NCI-H1048 (cell line): ENCODE measurements around the gene ZBTB7B.
"Not testable (repeated sequence)": the region's sequence is repeated elsewhere in the genome, so short reads cannot be mapped to it uniquely, and the experiment has no call there.

ENCODE experiments used
- DNase-seq: peaks from one replicate; lab custom pipeline; 2025; lab: John Stamatoyannopoulos, UW

Gene ZBTB7B

GRCh38 chr1:154969246-154969645, 33.4 kb upstream of the ZBTB7B start:
- DNase-seq, result no peak

GRCh38 chr1:154969860-154970452, 32.6 kb upstream of the ZBTB7B start:
- no peak for DNase-seq

- DNase-seq, result peak; percentile 63
These were observed 31.8 kb upstream of the ZBTB7B start, which contains the start of gene SHC1 for GRCh38 chr1:154970631-154971340. Gene SHC1, minus strand, starts transcription at chr1:154970747. Its CDS starts 221 bp downstream, at chr1:154970526.

GRCh38 chr1:154971341-154971998, 31.1 kb upstream of the ZBTB7B start:
- DNase-seq, result no peak

GRCh38 chr1:154972213-154972516, 30.4 kb upstream of the ZBTB7B start:
- no peak for DNase-seq

GRCh38 chr1:154972517-154973343, 29.9 kb upstream of the ZBTB7B start:
- DNase-seq, result no peak

- peak; percentile 95 for DNase-seq
These were observed 29.1 kb upstream of the ZBTB7B start for GRCh38 chr1:154973344-154974101.

- peak; percentile 100 for DNase-seq
These were observed 28.3 kb upstream of the ZBTB7B start, which contains the start of gene CKS1B for GRCh38 chr1:154974102-154974807. Gene CKS1B, plus strand, starts transcription at chr1:154974681. Its CDS starts 65 bp downstream, at chr1:154974746.

- peak; percentile 95 for DNase-seq
These were observed 27.7 kb upstream of the ZBTB7B start for GRCh38 chr1:154974808-154975408.

GRCh38 chr1:154975409-154976059, 27.1 kb upstream of the ZBTB7B start:
- no peak for DNase-seq

- DNase-seq, result not testable (repeated sequence)
These were observed 24.8 kb upstream of the ZBTB7B start for GRCh38 chr1:154977762-154978161.

GRCh38 chr1:154978360-154978759, 24.2 kb upstream of the ZBTB7B start:
- no peak for DNase-seq

- DNase-seq, result no peak
These were observed 20.3 kb upstream of the ZBTB7B start for GRCh38 chr1:154982341-154982740.

- DNase-seq, result peak; percentile 100
These were observed 19.5 kb upstream of the ZBTB7B start, which contains the start of gene FLAD1 for GRCh38 chr1:154982897-154983648. Gene FLAD1, plus strand, starts transcription at chr1:154983344. Its CDS starts 351 bp downstream, at chr1:154983695.

- DNase-seq, result no peak
These were observed 18.7 kb upstream of the ZBTB7B start for GRCh38 chr1:154983776-154984466.

GRCh38 chr1:154986736-154987135, 15.9 kb upstream of the ZBTB7B start:
- not testable (repeated sequence) for DNase-seq

GRCh38 chr1:154987326-154987725, 15.3 kb upstream of the ZBTB7B start:
- DNase-seq, result no peak
